HG03342 (cell line): ENCODE data around the gene HSD11B1L.

Experiments used
- ATAC-seq: cut with Tn5 transposase; IDR thresholded peaks from one replicate; pipeline ENCODE4 v1.9.1; 2021; ENCODE audit warnings: mild to moderate bottlenecking, moderate library complexity; ENCODE audit not compliant: unreplicated experiment

The HSD11B1L gene

GRCh38 chr19:5666921-5667610 is 13.8 kb upstream of the HSD11B1L start:
- ATAC-seq, result no peak

DNA sequence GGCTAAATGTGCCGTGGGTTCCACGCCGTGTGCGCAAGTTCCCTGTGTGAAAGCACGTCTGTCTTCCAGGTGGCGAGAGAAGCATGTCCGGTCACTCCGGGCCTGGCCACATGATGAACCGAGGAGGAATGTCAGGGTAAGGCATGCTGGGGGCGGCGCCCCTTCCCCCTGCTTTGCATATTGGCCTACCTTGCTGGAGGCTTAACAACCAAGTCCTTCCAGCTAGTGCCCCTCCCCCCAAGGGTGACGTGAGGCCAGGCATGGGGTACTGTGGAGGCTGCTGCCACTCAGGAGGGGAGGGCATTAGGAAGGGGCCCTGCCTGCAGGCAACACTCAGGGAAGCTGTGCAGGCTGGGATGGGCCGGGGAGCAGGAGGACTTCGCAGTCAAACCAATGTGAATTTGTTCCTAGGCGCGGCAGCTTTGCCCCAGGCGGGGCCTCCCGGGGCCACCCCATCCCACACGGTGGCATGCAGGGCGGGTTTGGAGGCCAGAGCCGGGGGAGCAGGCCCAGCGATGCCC is 13.0 kb upstream of the HSD11B1L start:
- no peak for ATAC-seq

DNA sequence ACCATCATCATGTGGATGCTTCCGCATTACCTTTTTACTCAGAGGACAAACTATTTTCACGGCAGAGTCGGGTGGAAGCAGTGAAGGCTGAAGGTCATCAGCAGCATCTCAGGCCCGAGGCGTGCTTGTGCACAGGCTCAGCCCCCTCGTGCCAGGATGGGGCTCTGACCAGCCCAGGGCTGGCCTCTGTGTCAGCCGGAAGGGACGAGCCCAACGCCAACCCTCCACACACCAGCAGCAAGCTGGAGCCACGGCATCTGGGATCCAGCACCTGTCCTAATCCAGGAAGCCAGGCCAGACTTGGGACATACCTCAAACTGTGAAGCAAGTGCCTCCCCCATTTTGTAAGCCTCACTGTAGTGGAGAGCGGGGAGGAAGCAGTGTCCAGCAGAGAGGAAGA is 11.6 kb upstream of the HSD11B1L start:
- ATAC-seq, result no peak

DNA sequence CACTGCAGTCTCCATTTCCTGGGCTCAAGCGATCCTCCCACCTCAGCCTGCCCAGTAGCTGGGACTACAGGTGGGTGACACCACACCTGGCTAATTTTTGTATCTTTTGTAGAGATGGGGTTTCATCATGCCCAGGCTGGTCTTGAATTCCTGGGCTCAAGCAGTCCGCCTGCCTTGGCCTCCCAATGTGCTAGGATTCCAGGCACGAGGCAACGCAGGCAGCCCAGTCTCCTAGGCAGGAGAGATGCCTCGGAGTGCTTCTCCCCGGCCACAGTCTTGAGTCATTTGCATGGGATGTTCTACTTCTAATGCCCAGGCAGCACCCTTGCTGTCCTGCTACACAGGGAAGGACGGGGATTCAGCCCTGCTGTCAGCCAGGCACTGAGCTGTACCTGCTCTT is 9.2 kb upstream of the HSD11B1L start:
- ATAC-seq, result no peak

GRCh38 chr19:5672708-5673459 is 7.9 kb upstream of the HSD11B1L start:
- ATAC-seq, result no peak

- ATAC-seq, result no peak
Measured at GRCh38 chr19:5673752-5674151, 7.1 kb upstream of the HSD11B1L start.

- ATAC-seq, result no peak
Measured at GRCh38 chr19:5674714-5675113, 6.1 kb upstream of the HSD11B1L start.

- ATAC-seq, result no peak
Measured at GRCh38 chr19:5676105-5676771, 4.6 kb upstream of the HSD11B1L start.

- ATAC-seq, result no peak
Measured at GRCh38 chr19:5676772-5677105, 4.1 kb upstream of the HSD11B1L start.

GRCh38 chr19:5677136-5677535 is 3.7 kb upstream of the HSD11B1L start:
- ATAC-seq, result no peak

GRCh38 chr19:5677580-5677979 is 3.2 kb upstream of the HSD11B1L start:
- no peak for ATAC-seq

GRCh38 chr19:5678071-5678718 is 2.6 kb upstream of the HSD11B1L start:
- ATAC-seq, result no peak

- ATAC-seq, result no peak
Measured at GRCh38 chr19:5679289-5680083, 1.3 kb upstream of the HSD11B1L start.

- ATAC-seq, result no peak
Measured at GRCh38 chr19:5680084-5680436, 767 bp upstream of the HSD11B1L start.

GRCh38 chr19:5681391-5682106 is 722 bp downstream of the HSD11B1L start:
- ATAC-seq, result no peak

DNA sequence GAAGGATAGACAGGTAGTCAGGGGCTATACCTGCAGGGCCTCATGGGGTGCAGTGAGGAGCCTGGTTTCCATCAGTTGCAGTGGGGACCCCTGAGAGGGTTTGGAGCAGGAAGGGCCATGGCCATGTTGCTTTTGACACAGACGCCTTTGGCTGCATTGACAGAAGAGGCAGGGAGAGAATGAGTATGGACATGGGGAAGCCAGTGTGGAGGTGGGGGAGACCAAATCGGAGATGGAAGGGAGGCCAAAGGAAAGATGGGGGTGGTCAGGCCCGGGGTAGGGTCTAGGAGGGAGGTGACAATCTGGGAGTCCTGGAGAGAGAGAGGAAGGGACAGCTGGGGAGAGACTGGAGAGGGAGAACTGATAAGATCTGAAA is 1.3 kb downstream of the HSD11B1L start:
- no peak for ATAC-seq

- no peak for ATAC-seq
Measured at GRCh38 chr19:5683177-5683886, 2.5 kb downstream of the HSD11B1L start.

DNA sequence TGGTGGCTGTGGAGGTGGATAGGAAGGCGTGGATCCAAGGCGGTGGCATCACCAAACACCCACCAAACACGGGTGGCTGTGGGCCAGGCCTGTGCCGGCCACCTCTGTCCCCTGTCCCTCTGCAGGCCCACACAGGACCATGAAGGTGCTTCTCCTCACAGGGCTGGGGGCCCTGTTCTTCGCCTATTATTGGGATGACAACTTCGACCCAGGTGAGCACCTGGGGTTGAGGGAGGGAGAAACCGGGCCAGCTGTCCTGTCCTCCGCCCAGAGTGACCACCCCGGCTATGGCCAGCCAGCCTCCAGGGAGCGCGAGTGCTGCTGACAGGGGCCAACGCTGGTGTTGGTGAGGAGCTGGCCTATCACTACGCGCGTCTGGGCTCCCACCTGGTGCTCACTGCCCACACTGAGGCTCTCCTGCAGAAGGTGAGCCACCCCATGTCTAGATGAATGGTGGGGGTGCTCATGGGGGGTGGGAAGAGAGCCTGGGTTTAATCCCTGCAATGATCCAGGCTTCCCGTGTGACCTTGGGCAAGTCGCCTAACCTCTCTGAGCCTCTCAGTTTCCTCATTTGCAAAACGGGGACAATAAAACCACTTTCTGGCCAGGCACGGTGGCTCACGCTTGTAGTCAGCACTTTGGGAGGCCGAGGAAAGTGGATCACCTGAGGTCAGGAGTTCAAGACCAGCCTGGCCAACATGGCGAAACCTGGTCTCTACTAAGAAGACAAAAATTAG is 4.0 kb downstream of the HSD11B1L start:
- no peak for ATAC-seq

- ATAC-seq, result no peak
Measured at GRCh38 chr19:5686326-5686646, 5.5 kb downstream of the HSD11B1L start.
